Measurements from ENCODE around the gene PARVG. TPM values are rescaled to one million over a fixed set of nuclear protein-coding genes. Genes with fewer than 3 reads are reported as not detected.

Gene PARVG
- total RNA-seq, 1 donor from 2014 or later: 0.41 TPM

Other genes starting within 250 kb of the PARVG start
- gene SAMM50, start 225.5 kb upstream of the PARVG start, total RNA-seq: 32.6 TPM
- gene PARVB, start 156.6 kb upstream of the PARVG start, total RNA-seq: 5.7 TPM
- gene SHISAL1, start 132.0 kb downstream of the PARVG start, total RNA-seq: 20.8 TPM